GM19455 (cell line): ENCODE results near the gene ABCB7.
"Not testable (repeated sequence)": the region's sequence is repeated elsewhere in the genome, so short reads cannot be mapped to it uniquely, and the experiment has no call there.

Source experiments
- ATAC-seq: cut with Tn5 transposase; IDR thresholded peaks from one replicate; pipeline ENCODE4 v1.9.1; 2021; ENCODE audit not compliant: unreplicated experiment

Gene ABCB7

DNA sequence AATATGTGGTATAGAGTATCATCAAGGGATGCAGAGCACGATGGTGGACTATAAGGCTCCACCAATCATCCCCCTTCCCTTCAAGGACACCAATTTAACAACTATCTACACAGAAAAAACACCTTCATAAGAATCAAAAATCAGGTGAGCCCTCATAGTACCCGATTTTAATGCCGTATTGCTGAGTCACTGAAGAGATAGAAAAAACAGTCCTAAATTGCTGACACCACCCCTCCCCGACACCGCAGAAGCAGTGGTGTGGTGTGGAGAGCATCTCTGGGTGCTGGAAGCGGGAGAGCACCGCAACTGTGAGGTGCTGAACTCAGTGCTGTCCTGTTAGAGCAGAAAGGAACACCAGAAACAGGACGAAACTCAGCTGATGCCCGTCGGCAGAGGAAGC, 49.3 kb downstream of the ABCB7 start:
- ATAC-seq, result no peak

DNA sequence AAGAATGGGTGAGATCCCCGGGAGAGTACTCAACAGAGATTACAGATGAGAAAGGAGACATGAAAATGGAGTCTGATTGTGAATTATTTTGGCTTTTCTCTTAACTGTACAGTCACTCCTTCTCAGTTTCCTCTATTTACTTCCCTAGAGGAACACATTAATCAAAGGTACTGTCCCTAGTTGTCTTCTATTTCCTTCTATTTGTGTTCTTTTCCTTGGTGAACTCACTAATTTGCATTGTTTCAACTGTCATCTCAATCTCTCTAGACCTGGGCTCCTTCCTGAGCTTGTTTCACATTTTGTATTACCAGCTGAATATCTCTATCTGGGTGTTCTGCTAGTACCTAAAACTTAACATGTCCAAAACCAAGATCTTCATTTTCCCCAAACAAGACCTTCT, 59.8 kb downstream of the ABCB7 start:
- ATAC-seq, result no peak

DNA sequence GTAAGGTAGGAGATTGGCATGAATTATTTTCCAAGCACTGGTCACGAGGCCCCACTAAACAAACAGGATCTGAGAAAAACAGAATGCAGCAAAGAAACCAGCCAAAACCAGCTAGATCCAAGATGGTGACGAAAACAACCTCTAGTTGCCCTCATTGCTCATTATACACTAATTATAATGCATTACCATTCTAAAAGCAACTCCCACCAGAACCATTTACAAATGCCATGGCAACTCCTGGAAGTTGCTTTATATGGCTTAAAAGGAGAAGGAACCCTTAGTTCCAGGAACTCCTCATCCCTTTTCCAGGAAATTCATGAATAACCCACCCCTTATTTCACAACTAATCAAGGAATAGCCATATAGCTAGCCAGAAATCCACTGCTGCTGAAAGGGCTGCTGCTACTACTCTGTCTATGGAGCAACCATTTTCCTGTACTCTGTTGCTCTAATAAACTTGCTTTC, 69.3 kb downstream of the ABCB7 start:
- no peak for ATAC-seq

DNA sequence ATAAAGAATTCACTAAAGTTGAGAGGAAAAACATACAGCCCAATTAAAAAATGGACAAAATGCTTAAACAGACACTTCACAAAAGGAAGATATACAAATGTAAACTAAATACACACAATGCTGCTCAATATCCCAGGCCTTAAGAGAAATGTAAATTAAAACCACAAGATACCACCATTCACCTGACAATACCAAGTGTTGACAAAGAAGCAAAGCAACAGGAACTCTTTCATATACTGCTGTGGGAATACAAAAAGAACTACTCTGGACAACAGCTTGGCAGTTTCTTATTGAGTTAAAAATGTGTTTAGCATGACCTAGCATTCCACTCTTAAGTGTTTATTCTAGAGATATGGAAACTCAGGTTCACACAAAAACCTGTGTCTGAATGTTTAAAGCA, 71.3 kb downstream of the ABCB7 start:
- no peak for ATAC-seq

DNA sequence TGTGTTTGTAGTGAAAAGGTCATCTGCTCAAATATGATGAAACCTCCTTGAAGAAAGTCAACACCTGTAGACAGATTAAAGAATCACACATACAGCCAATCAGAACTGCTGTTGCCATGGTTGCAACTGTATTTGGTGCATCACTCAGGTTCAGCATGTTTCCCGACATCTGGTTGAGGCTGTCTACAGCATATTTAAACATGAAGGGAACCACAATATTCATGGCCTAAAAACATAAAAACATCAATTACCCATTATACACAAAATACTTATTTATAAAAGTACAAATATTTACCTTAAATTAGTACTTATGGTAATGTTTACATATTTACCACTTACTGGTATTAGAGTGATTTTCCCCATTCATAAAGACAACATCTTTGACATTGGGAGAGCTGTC, 79.7 kb downstream of the ABCB7 start:
- ATAC-seq, result no peak

DNA sequence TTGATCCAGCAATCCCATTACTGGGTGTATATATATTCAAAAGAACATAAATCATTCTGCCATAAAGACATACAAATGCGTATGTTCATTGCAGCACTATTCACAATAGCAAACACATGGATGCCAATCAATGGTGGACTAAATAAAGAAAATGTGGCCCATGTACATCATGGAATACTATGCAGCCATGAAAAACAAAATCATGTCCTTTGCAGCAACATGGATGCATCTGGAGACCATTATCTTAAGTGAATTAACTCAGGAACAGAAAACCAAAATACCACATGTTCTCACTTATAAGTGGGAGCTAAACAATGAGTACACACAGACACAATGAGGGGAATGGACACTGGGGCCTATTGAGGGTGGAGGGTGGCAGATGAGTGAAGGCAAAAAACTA, 81.6 kb downstream of the ABCB7 start:
- no peak for ATAC-seq

DNA sequence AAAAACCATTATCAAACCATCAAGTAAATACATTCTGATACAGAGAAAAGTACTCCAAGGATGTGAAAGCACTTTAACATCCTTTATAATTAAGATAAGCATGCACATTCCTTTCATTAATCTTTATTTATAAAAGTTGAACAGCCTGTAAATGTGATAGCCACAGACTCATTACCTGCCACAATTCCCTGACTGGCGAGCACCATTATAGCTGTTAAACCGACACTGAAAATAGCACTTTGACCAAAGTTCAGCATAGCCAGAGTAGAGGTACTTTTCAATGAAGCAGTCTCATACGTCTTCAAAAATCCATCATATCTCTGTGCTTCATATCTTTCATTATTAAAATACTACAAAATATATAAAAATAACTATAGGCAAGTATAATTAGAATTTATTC, 84.7 kb downstream of the ABCB7 start:
- no peak for ATAC-seq

DNA sequence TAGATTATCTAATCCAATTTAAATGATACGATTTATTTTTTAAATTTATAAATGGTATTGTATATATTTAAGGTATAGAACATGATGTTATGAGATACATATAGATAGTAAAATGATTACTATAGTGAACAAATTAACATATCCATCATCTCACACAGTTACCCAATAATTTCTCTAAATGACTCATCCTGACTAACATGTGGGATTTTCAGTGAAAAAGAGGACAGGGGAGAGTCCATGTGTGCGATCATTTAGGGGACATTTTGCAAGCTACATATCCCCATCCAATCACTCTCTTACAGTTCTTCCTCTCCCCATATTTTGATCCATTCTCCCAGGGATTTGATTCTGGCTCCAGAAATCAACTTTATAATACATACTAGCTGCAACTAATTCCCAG, 88.2 kb downstream of the ABCB7 start:
- no peak for ATAC-seq

DNA sequence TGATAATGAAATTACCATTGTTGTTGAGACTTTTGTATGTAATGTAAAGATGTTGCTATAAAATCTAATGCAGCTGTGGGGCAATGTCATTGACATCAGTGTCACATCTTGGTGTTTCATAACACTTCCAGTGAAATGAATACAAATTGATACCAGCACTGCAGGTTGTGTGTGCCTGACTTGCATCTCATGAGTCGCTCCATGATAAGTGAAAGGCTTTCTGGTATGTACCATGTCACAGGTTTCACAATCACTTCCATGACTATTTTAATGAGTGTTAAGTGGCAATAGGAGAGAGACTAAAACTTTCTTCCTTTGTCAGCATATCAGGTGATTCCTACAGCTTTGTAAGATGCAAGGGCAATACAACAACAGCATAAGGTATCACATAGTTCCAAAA, 94.4 kb downstream of the ABCB7 start:
- no peak for ATAC-seq

DNA sequence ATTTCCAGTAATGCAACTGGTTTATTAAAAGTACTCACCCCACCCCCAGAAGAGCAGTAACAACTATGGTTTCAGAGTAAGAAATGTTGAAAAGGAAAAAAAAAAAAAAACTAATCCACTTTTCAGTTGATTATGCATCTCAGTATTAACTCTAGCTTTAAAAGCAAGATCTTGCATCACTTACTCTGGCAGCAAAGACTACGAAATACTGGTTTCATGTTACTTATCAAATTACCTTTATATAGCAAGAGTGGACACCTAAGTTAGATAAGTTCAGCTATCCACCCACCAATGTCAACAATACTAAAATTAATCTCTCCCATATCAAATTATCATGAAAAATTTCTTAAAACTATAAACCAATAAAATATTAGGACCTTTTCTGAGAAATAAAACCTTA, 105.0 kb downstream of the ABCB7 start:
- ATAC-seq, result no peak

DNA sequence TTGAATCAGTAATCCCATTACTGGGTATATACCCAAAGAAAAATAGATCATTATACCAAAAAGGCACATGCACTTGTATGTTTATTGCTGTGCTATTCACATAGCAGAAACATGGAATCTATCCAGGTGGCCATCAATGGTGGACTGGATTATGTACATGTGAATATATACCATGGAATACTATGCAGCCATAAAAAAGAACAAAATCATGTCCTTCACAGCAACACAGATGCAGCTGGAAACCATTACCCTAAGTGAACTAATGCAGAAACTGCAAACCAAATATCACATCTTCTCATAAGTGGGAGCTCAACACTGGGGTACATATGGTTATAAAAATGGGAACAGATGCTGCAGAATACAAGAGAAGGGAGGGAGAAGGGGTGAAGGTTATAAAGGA, 110.7 kb downstream of the ABCB7 start:
- ATAC-seq, result no peak

DNA sequence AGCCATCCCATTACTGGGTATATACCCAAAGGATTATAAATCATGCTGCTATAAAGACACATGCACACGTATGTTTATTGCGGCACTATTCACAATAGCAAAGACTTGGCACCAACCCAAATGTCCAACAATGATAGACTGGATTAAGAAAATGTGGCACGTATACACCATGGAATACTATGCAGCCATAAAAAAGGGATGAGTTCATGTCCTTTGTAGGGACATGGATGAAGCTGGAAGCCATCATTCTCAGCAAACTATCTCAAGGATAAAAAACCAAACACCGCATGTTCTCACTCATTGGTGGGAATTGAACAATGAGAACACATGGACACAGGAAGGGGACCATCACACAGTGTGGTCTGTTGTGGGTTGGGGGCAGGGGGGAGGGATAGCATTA, 111.9 kb downstream of the ABCB7 start:
- ATAC-seq, result not testable (repeated sequence)

DNA sequence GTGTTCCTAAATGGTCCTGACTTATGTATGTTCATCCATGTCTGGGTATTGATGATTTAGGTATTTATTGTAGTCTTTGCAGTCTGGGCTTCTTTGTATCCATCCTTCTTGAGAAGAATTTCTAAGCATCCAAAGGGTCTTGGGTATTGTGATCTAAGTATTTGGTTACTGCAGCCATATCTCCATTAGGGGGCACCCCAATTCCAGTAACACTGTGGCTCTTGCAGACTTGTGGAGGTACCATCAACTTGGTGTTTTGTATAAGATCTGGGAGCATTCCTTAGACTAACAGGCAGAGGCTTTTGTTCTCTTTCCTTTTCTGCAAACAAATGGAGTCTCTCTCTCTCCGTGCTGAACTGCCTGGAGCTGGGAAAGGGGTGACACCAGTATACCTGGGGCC, 117.2 kb downstream of the ABCB7 start:
- no peak for ATAC-seq
